Adrenal gland (tissue), 5 donors: Measurements from ENCODE around the gene BHMT2.

ENCODE experiments used
- POLR2A ChIP-seq, 2 donors: fragments of 450-650 bp; IDR thresholded peaks; one replicate each; pipeline ENCODE4 v1.6.1; 2017; ENCODE audit warnings: antibody characterized with exemption in 2 of 2, mild to moderate bottlenecking in 2 of 2, moderate library complexity in 1 of 2
- TF ChIP-seq, protein P1 (sequence below), 6 experiments: fragments of 450-650 bp in 4 of 6; fragments of 200-600 bp in 2 of 6; sonication (generic) in 1 of 6; IDR thresholded peaks; 1 replicate in 5 of 6; 2 replicates in 1 of 6; pipeline versions ENCODE4 v1.5.1 to v1.8.0; 2016 to 2021; ENCODE audit warnings: antibody characterized with exemption in 6 of 6, mild to moderate bottlenecking in 2 of 6, moderate library complexity in 1 of 6
- donor health status: DM: no; HTN: no; CAD: no.

DNA sequence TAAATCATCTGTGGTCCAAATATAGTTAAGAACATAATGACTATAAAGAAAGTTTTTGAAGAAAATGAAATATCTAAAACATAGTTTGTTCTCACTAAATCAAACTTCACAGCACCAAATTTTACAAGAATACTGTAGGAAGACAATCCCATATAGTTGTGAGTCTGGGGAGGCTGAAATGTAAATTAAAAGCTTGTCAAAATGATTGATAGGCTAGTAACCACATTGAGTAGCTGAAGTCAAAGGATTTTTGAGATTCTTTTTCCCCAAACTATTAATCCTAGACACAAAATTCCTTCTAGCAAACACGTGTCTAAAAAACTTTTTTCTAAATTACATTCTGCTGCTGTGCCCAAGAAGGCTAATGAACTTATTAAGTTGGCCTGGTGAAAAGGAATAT is 55.0 kb downstream of the BHMT2 start:
- TF ChIP-seq, protein P1, sequence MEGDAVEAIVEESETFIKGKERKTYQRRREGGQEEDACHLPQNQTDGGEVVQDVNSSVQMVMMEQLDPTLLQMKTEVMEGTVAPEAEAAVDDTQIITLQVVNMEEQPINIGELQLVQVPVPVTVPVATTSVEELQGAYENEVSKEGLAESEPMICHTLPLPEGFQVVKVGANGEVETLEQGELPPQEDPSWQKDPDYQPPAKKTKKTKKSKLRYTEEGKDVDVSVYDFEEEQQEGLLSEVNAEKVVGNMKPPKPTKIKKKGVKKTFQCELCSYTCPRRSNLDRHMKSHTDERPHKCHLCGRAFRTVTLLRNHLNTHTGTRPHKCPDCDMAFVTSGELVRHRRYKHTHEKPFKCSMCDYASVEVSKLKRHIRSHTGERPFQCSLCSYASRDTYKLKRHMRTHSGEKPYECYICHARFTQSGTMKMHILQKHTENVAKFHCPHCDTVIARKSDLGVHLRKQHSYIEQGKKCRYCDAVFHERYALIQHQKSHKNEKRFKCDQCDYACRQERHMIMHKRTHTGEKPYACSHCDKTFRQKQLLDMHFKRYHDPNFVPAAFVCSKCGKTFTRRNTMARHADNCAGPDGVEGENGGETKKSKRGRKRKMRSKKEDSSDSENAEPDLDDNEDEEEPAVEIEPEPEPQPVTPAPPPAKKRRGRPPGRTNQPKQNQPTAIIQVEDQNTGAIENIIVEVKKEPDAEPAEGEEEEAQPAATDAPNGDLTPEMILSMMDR (IDR thresholded peaks at IDR 0.05), result no peak
- TF ChIP-seq POLR2A (IDR thresholded peaks at IDR 0.05), result no peak
